Liver (tissue), 9 donors: ENCODE data around the gene FAM83B. TPM values are rescaled to one million over a fixed set of nuclear protein-coding genes. Genes with fewer than 3 reads are reported as not detected.
"Not testable (repeated sequence)": the region's sequence is repeated elsewhere in the genome, so short reads cannot be mapped to it uniquely, and the experiment has no call there.

Experiments
- DNase-seq: peaks from one replicate; pipeline ENCODE4 v3.0.0-alpha.2; 2017; ENCODE audit warnings: low spot score
- H3K27ac ChIP-seq, 2 donors: one replicate each; pipeline ENCODE4 v1.7.0; 2013; ENCODE audit warnings: inconsistent platforms in 2 of 2, low read length in 2 of 2, control low read depth in 1 of 2, low read depth in 1 of 2, mild to moderate bottlenecking in 1 of 2
- H3K27me3 ChIP-seq, 4 donors: one replicate each; pipeline versions ENCODE4 v1.6.1 to v1.7.0; 2013; ENCODE audit warnings: low read length in 3 of 4, inconsistent platforms in 1 of 4, mild to moderate bottlenecking in 1 of 4, moderate library complexity in 1 of 4; ENCODE audit not compliant: control insufficient read depth in 4 of 4, insufficient read depth in 4 of 4
- H3K36me3 ChIP-seq, 4 donors: one replicate each; pipeline versions ENCODE4 v1.6.1 to v1.7.0; 2013; ENCODE audit warnings: low read length in 3 of 4, mild to moderate bottlenecking in 3 of 4, low read depth in 1 of 4, moderate library complexity in 1 of 4; ENCODE audit not compliant: control insufficient read depth in 4 of 4, insufficient read depth in 3 of 4
- H3K4me1 ChIP-seq, 4 donors: one replicate each; pipeline versions ENCODE4 v1.6.1 to v1.7.0; 2013; ENCODE audit warnings: low read length in 3 of 4, mild to moderate bottlenecking in 3 of 4, moderate library complexity in 1 of 4; ENCODE audit not compliant: control insufficient read depth in 4 of 4, insufficient read depth in 4 of 4
- H3K4me3 ChIP-seq, 3 donors: one replicate each; pipeline versions ENCODE4 v1.6.1 to v1.7.0; 2013; ENCODE audit warnings: low read length in 3 of 3, control low read depth in 1 of 3, low read depth in 1 of 3, mild to moderate bottlenecking in 1 of 3
- H3K9ac ChIP-seq, 2 donors: one replicate each; pipeline ENCODE4 v1.7.0; 2013; ENCODE audit warnings: low read length in 2 of 2, mild to moderate bottlenecking in 2 of 2, moderate library complexity in 2 of 2, control low read depth in 1 of 2, low read depth in 1 of 2
- H3K9me3 ChIP-seq, 4 donors: one replicate each; pipeline versions ENCODE4 v1.6.1 to v1.7.0; 2013; ENCODE audit warnings: low read length in 3 of 4; ENCODE audit not compliant: control insufficient read depth in 4 of 4
- ATF3 ChIP-seq: IDR thresholded peaks from 2 replicates; pipeline ENCODE4 v1.6.1; 2016; ENCODE audit warnings: antibody characterized with exemption
- CTCF ChIP-seq: fragments of 150-350 bp; IDR thresholded peaks from 2 replicates; pipeline ENCODE4 v1.5.1; 2017; ENCODE audit warnings: improper control_type of control experiment, low read depth, low read length; ENCODE audit not compliant: missing input control
- EGR1 ChIP-seq, 2 donors: IDR thresholded peaks; 2 replicates each; pipeline ENCODE4 v1.6.1; 2016 to 2018; ENCODE audit warnings: antibody characterized with exemption in 2 of 2, low read depth in 2 of 2
- FOXA1 ChIP-seq: IDR thresholded peaks from 2 replicates; pipeline ENCODE4 v1.6.1; 2016; ENCODE audit warnings: antibody characterized with exemption
- FOXA2 ChIP-seq: IDR thresholded peaks from 2 replicates; pipeline ENCODE4 v1.6.1; 2016; ENCODE audit warnings: antibody characterized with exemption
- HNF4A ChIP-seq, 2 donors: conservative IDR thresholded peaks; 2 replicates each; pipeline ENCODE4 v1.6.1; 2016; ENCODE audit warnings: antibody characterized with exemption in 2 of 2, mild to moderate bottlenecking in 2 of 2
- HNF4G ChIP-seq: IDR thresholded peaks from 2 replicates; pipeline ENCODE4 v1.6.1; 2016; ENCODE audit warnings: antibody characterized with exemption
- JUND ChIP-seq, 2 donors: IDR thresholded peaks; 2 replicates each; pipeline ENCODE4 v1.6.1; 2016; ENCODE audit warnings: antibody characterized with exemption in 2 of 2
- MAX ChIP-seq: IDR thresholded peaks from 2 replicates; pipeline ENCODE4 v1.6.1; 2016; ENCODE audit warnings: antibody characterized with exemption
- NR2F2 ChIP-seq: IDR thresholded peaks from 2 replicates; pipeline ENCODE4 v1.6.1; 2016; ENCODE audit warnings: antibody characterized with exemption
- RAD21 ChIP-seq, 2 donors: IDR thresholded peaks; 2 replicates each; pipeline ENCODE4 v1.6.1; 2016; ENCODE audit warnings: antibody characterized with exemption in 2 of 2, mild to moderate bottlenecking in 2 of 2
- REST ChIP-seq: IDR thresholded peaks from 2 replicates; pipeline ENCODE4 v1.6.1; 2016; ENCODE audit warnings: antibody characterized with exemption, mild to moderate bottlenecking
- RXRA ChIP-seq, 2 donors: IDR thresholded peaks; 2 replicates each; pipeline ENCODE4 v1.6.1; 2017 to 2018; ENCODE audit warnings: antibody characterized with exemption in 2 of 2, mild to moderate bottlenecking in 1 of 2
- SP1 ChIP-seq: IDR thresholded peaks from 2 replicates; pipeline ENCODE4 v1.6.1; 2018; ENCODE audit warnings: antibody characterized with exemption, mild to moderate bottlenecking
- TAF1 ChIP-seq: conservative IDR thresholded peaks from 2 replicates; pipeline ENCODE4 v1.6.1; 2016; ENCODE audit warnings: antibody characterized with exemption, mild to moderate bottlenecking
- YY1 ChIP-seq: IDR thresholded peaks from 2 replicates; pipeline ENCODE4 v1.6.1; 2016; ENCODE audit warnings: antibody characterized with exemption, mild to moderate bottlenecking
- ZBTB33 ChIP-seq: IDR thresholded peaks from 2 replicates; pipeline ENCODE4 v1.6.1; 2016; ENCODE audit warnings: antibody characterized with exemption
- WGBS: extraction: QIAGEN DNeasy Blood & Tissue Kit; methylation state at CpG from one replicate; pipeline ENCODE4 v1.1.7; 2013; 5-methylcytosine and 5-hydroxymethylcytosine counted together
- polyA plus RNA-seq, 2 donors: library from polyadenylated mRNA; stranded (reverse) in 1 of 2; unstranded in 1 of 2; fragments of 200-250 nt in 1 of 2; fragments of >200 nt in 1 of 2; fragmentation: Nextera tagmentation in 1 of 2; extraction: Ambion mirVana in 1 of 2; gene quantifications; one replicate each; pipeline versions ENCODE4 v1.2.1 to v1.2.3, GENCODE V29; 2013 to 2015
- total RNA-seq, 2 donors: library from RNA; depleted of rRNA; stranded (reverse); fragments of >200 nt; gene quantifications; one replicate each; pipeline ENCODE4 v1.2.3, GENCODE V29; 2014
- donor health status: healthy.
- donor health status: healthy.
- donor health status: healthy.
- donor health status: healthy.
- donor health status: healthy.

FAM83B gene
- total and polyA plus RNA-seq, 4 donors = 0.07 to 0.50 (median 0.16) TPM

- TF ChIP-seq REST (no peak), TAF1 (no peak), FOXA2 (no peak), FOXA1 (no peak), JUND (IDR thresholded peaks at IDR 0.05) (no peak)
Measured at GRCh38 chr6:54817236-54817635, 29.3 kb upstream of the FAM83B start (continued).

GRCh38 chr6:54817834-54818233 is 28.7 kb upstream of the FAM83B start:
- no peak for DNase-seq
- H3K27me3 ChIP-seq = no peaks in the 10 kb centered on the region
- no peak overlapping the region for H3K4me3 ChIP-seq
- no peaks in the 10 kb centered on the region for H3K36me3 ChIP-seq
- no peaks in the 10 kb centered on the region for H3K4me1 ChIP-seq
- H3K27ac ChIP-seq = no peak overlapping the region
- no peak for TF ChIP-seq FOXA1
- no peak for TF ChIP-seq JUND (IDR thresholded peaks at IDR 0.05)
- TF ChIP-seq CTCF = no peak
- TF ChIP-seq REST = no peak
- no peak for TF ChIP-seq HNF4A (conservative IDR thresholded peaks at IDR 0.05)
- TF ChIP-seq HNF4G = no peak
- TF ChIP-seq FOXA2 = no peak
- no peak for TF ChIP-seq EGR1 (IDR thresholded peaks at IDR 0.05; ENCODE audit: low read depth in 2 of 2)
- no peak for TF ChIP-seq MAX
- no peak for TF ChIP-seq ATF3
- no peak for TF ChIP-seq YY1
- TF ChIP-seq SP1 = no peak
- TF ChIP-seq RXRA (IDR thresholded peaks at IDR 0.05) = no peak
- no peak for TF ChIP-seq RAD21 (IDR thresholded peaks at IDR 0.05)
- no peak for TF ChIP-seq NR2F2
- TF ChIP-seq ZBTB33 = no peak
- H3K9ac ChIP-seq = no peak overlapping the region
- WGBS = 76% methylated on average over 2 of the region's 2 CpGs
- H3K9me3 ChIP-seq = no peaks in the 10 kb centered on the region

GRCh38 chr6:54824225-54824624 is 22.3 kb upstream of the FAM83B start:
- not testable (repeated sequence) for DNase-seq, H3K4me1 ChIP-seq, H3K27me3 ChIP-seq, H3K9ac ChIP-seq, H3K9me3 ChIP-seq, H3K36me3 ChIP-seq, H3K4me3 ChIP-seq, H3K27ac ChIP-seq
- WGBS = 71% methylated on average over 6 of the region's 6 CpGs
